Loucy (cell line): ENCODE data around the gene XPNPEP3.
"Not testable (repeated sequence)": the region's sequence is repeated elsewhere in the genome, so short reads cannot be mapped to it uniquely, and the experiment has no call there.

Source experiments
- H2AFZ ChIP-seq: fragments of 200-600 bp; sonication (generic); 2 replicates; pipeline ENCODE4 v1.6.0; 2016; ENCODE audit warnings: antibody characterized with exemption, mild to moderate bottlenecking, low read length, moderate library complexity
- H3F3A ChIP-seq: fragments of 200-600 bp; 2 replicates; pipeline ENCODE4 v1.6.0; 2016; ENCODE audit warnings: antibody characterized with exemption, low read depth, mild to moderate bottlenecking
- H3K27me3 ChIP-seq: fragments of 200-600 bp; sonication (generic); 2 replicates; pipeline ENCODE4 v1.6.1; 2014; ENCODE audit warnings: low read length, mild to moderate bottlenecking; ENCODE audit not compliant: insufficient read depth, poor library complexity, severe bottlenecking
- H3K36me3 ChIP-seq: fragments of 200-600 bp; sonication (generic); 2 replicates; pipeline ENCODE4 v1.6.1; 2016; ENCODE audit warnings: low read length; ENCODE audit not compliant: insufficient read depth
- H3K4me1 ChIP-seq: fragments of 200-600 bp; sonication (generic); 2 replicates; pipeline ENCODE4 v1.5.1; 2014; ENCODE audit warnings: low read length, mild to moderate bottlenecking; ENCODE audit not compliant: insufficient read depth, poor library complexity, severe bottlenecking
- H3K4me2 ChIP-seq: fragments of 200-600 bp; sonication (generic); 2 replicates; pipeline ENCODE4 v1.6.0; 2014; ENCODE audit warnings: antibody characterized with exemption, low read length, low read depth, mild to moderate bottlenecking; ENCODE audit not compliant: poor library complexity, severe bottlenecking
- H3K4me3 ChIP-seq: fragments of 200-600 bp; sonication (generic); 2 replicates; pipeline ENCODE4 v1.5.1; 2014; ENCODE audit warnings: low read length, mild to moderate bottlenecking, mixed read lengths; ENCODE audit not compliant: poor library complexity, severe bottlenecking
- H3K79me2 ChIP-seq: fragments of 200-600 bp; sonication (generic); 2 replicates; pipeline ENCODE4 v1.6.1; 2014; ENCODE audit warnings: low read length; ENCODE audit not compliant: insufficient read depth
- H3K9ac ChIP-seq: fragments of 200-600 bp; sonication (generic); 2 replicates; pipeline ENCODE4 v1.6.0; 2014; ENCODE audit warnings: mild to moderate bottlenecking, low read depth, low read length, moderate library complexity; ENCODE audit not compliant: poor library complexity, severe bottlenecking
- H3K9me2 ChIP-seq: fragments of 200-600 bp; sonication (generic); replicated peaks from 2 replicates; pipeline ENCODE4 v1.6.1; 2016; ENCODE audit warnings: low read depth, low read length, mixed read lengths
- H3K9me3 ChIP-seq: fragments of 200-600 bp; sonication (generic); 2 replicates; pipeline ENCODE4 v1.6.1; 2014; ENCODE audit warnings: mild to moderate bottlenecking, antibody characterized with exemption, low read length, low read depth; ENCODE audit not compliant: insufficient read depth
- H4K20me1 ChIP-seq: fragments of 200-600 bp; sonication (generic); 2 replicates; pipeline ENCODE4 v1.6.0; 2014; ENCODE audit warnings: antibody characterized with exemption, low read length, mild to moderate bottlenecking; ENCODE audit not compliant: insufficient read depth, poor library complexity, severe bottlenecking
- EZH2phosphoT487 ChIP-seq: fragments of 200-600 bp; IDR thresholded peaks from 2 replicates; pipeline ENCODE4 v1.6.1; 2018; ENCODE audit warnings: antibody characterized with exemption, mild to moderate bottlenecking, moderate library complexity, borderline replicate concordance
- TF ChIP-seq, protein P1 (sequence below): fragments of 200-600 bp; sonication (generic); conservative IDR thresholded peaks from 2 replicates; pipeline ENCODE4 v1.5.1; 2014; ENCODE audit warnings: mild to moderate bottlenecking, antibody characterized with exemption, low read length

XPNPEP3 gene

DNA sequence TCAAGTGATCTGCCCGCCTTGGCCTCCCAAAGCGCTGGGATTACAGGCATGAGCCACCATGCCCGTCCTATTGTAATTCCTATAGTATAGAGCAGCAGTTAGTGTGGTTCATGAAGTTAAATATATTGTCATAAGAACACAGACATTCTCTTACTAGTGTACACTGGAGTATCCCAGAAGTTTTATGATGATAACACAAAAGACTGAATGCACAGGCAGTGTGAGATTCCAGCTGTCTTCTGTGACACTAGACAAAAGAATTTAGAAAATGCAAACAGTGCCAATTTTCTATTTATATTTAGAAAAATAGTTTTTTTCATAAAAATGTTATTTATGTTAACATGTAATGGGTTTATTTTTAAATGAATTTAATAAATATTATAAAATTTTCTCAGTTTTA, 54.8 kb downstream of the XPNPEP3 start:
- H3K9me2 ChIP-seq = no peaks in the 10 kb centered on the region
- no peak overlapping the region for H3K4me3 ChIP-seq
- no peaks in the 10 kb centered on the region for H3K79me2 ChIP-seq
- H3K9me3 ChIP-seq = no peaks in the 10 kb centered on the region
- no peaks in the 10 kb centered on the region for H4K20me1 ChIP-seq
- no peak overlapping the region for H3K9ac ChIP-seq
- no peaks in the 10 kb centered on the region for H3K4me1 ChIP-seq
- no peak overlapping the region for H2AFZ ChIP-seq
- no peaks in the 10 kb centered on the region for H3F3A ChIP-seq
- no peak overlapping the region for H3K4me2 ChIP-seq
- H3K36me3 ChIP-seq = peaks cover 3% of the 10 kb centered on the region; the same call in 1 of the 2 replicates
- TF ChIP-seq, protein P1, sequence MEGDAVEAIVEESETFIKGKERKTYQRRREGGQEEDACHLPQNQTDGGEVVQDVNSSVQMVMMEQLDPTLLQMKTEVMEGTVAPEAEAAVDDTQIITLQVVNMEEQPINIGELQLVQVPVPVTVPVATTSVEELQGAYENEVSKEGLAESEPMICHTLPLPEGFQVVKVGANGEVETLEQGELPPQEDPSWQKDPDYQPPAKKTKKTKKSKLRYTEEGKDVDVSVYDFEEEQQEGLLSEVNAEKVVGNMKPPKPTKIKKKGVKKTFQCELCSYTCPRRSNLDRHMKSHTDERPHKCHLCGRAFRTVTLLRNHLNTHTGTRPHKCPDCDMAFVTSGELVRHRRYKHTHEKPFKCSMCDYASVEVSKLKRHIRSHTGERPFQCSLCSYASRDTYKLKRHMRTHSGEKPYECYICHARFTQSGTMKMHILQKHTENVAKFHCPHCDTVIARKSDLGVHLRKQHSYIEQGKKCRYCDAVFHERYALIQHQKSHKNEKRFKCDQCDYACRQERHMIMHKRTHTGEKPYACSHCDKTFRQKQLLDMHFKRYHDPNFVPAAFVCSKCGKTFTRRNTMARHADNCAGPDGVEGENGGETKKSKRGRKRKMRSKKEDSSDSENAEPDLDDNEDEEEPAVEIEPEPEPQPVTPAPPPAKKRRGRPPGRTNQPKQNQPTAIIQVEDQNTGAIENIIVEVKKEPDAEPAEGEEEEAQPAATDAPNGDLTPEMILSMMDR = no peak
- no peak for TF ChIP-seq EZH2phosphoT487
- H3K27me3 ChIP-seq = no peaks in the 10 kb centered on the region

DNA sequence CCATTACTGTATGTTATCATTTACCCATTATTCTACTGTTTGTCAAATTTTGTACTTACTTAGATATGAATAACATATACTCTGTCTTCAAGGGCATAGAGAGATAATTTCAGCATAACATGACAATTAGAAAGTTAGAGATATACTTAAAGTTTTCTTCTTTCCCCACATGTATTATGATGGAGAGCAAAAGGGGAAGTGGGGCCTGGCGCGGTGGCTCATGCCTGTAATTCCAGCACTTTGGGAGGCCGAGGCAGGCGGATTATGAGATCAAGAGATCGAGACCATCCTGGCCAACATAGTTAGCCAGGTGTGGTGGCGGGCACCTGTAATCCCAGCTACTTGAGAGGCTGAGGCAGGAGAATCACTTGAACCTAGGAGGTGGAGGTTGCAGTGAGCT, 56.0 kb downstream of the XPNPEP3 start:
- H3K36me3 ChIP-seq = not testable (repeated sequence)

DNA sequence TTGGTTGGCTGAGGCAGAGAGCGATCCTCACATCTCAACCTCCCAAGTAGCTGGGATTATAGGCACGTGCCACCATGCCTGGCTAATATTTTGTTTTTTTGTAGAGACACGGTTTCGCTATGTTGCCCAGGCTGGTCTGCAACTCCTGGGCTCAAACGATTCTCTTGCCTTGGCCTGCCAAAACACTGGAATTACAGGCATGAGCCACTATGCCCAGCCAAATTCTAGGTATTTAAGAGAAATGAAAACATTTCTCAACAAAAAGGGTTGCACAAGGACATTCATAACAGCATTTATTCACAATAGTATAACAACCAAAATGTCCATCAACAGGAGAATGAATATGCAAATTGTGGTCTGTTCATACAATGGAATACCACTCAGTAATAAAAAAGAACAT, 62.5 kb downstream of the XPNPEP3 start:
- Histone ChIP-seq H4K20me1 (no peaks in the 10 kb centered on the region), H3F3A (no peaks in the 10 kb centered on the region), H3K36me3 (peaks cover 9% of the 10 kb centered on the region; the same call in 1 of the 2 replicates), H3K4me2 (no peak overlapping the region), H3K27me3 (no peaks in the 10 kb centered on the region), H2AFZ (no peak overlapping the region), H3K9me2 (no peaks in the 10 kb centered on the region), H3K79me2 (no peaks in the 10 kb centered on the region), H3K4me1 (no peaks in the 10 kb centered on the region), H3K4me3 (no peak overlapping the region), H3K9ac (no peak overlapping the region), H3K9me3 (no peaks in the 10 kb centered on the region)
- TF ChIP-seq, protein P1 = no peak
- TF ChIP-seq EZH2phosphoT487 = no peak

More for the DNA sequence above, 56.0 kb downstream of the XPNPEP3 start:
- not testable (repeated sequence) for H2AFZ ChIP-seq, H3K4me3 ChIP-seq, H3K9me2 ChIP-seq, H3K9me3 ChIP-seq, H3K4me1 ChIP-seq, H3F3A ChIP-seq, H3K4me2 ChIP-seq, H4K20me1 ChIP-seq, H3K79me2 ChIP-seq, H3K9ac ChIP-seq, H3K27me3 ChIP-seq

DNA sequence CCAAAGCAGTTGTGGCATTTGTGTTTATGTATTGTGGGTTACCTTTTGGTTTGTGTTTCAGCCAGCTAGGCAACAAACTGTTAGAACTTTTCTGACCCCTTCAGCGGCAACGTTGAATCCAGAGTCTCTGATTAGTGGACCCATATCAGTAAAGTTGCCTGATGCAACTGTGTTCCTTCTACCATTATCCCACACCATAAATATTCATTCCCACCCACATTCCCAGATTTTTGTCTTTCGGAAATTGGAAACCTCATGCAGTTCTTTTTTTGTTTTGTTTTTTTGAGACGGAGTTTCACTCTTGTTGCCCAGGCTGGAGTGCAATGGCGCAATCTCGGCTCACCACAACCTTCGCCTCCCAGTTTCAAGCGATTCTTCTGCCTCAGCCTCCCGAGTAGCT, 63.6 kb downstream of the XPNPEP3 start:
- Histone ChIP-seq H3K4me3 (no peak overlapping the region), H3K4me2 (no peak overlapping the region), H3K4me1 (no peaks in the 10 kb centered on the region), H3K36me3 (peaks cover 15% of the 10 kb centered on the region; the same call in 1 of the 2 replicates), H2AFZ (no peak overlapping the region), H3K9me2 (no peaks in the 10 kb centered on the region), H3K79me2 (no peaks in the 10 kb centered on the region), H3K9ac (no peak overlapping the region), H3K27me3 (no peaks in the 10 kb centered on the region), H3F3A (no peaks in the 10 kb centered on the region), H4K20me1 (no peaks in the 10 kb centered on the region), H3K9me3 (no peaks in the 10 kb centered on the region)
- TF ChIP-seq, protein P1 = no peak
- TF ChIP-seq EZH2phosphoT487 = no peak
